ENCODE results near the gene PLP2. TPM values are rescaled to one million over a fixed set of nuclear protein-coding genes. Genes with fewer than 3 reads are reported as not detected.
"Not testable (repeated sequence)": the region's sequence is repeated elsewhere in the genome, so short reads cannot be mapped to it uniquely, and the experiment has no call there.

Gene PLP2
- total RNA-seq: 139 TPM
- polyA plus RNA-seq (ENCODE audit: insufficient read depth, low read depth, low replicate concordance): 58.6 TPM
- long read RNA-seq, donor 1, transcript PLP2-202 (5 exons, 1,079 nt): major isoform, 10 of 18 reads
- long read RNA-seq, donor 1, partial matches to known transcripts: 7 of 18 reads
- long read RNA-seq, donor 1, other reads (novel, unspliced or antisense): 0 of 18 reads
- long read RNA-seq, donor 2, transcript PLP2-202 (5 exons, 1,079 nt): major isoform, 17 of 28 reads
- long read RNA-seq, donor 2, partial matches to known transcripts: 10 of 28 reads
- long read RNA-seq, donor 2, other reads (novel, unspliced or antisense): 0 of 28 reads
- long read RNA-seq, donor 3, transcript PLP2-202 (5 exons, 1,079 nt): major isoform, 22 of 29 reads
- long read RNA-seq, donor 3, partial matches to known transcripts: 7 of 29 reads
- long read RNA-seq, donor 3, other reads (novel, unspliced or antisense): 0 of 29 reads
- long read RNA-seq, donor 4, transcript PLP2-202 (5 exons, 1,079 nt): major isoform, 9 of 9 reads
- long read RNA-seq, donor 4, partial matches to known transcripts: 0 of 9 reads
- long read RNA-seq, donor 4, other reads (novel, unspliced or antisense): 0 of 9 reads
- long read RNA-seq, donor 5, partial matches to known transcripts: 0 of 1 reads
- long read RNA-seq, donor 5, other reads (novel, unspliced or antisense): 0 of 1 reads
- long read RNA-seq, donor 6, transcript PLP2-202 (5 exons, 1,079 nt): major isoform, 23 of 23 reads
- long read RNA-seq, donor 6, partial matches to known transcripts: 0 of 23 reads
- long read RNA-seq, donor 6, other reads (novel, unspliced or antisense): 0 of 23 reads
- long read RNA-seq, donor 7, transcript PLP2-202 (5 exons, 1,079 nt): major isoform, 27 of 76 reads
- long read RNA-seq, donor 7, partial matches to known transcripts: 49 of 76 reads
- long read RNA-seq, donor 7, other reads (novel, unspliced or antisense): 0 of 76 reads
- long read RNA-seq, donor 8, transcript PLP2-202 (5 exons, 1,079 nt): major isoform, 21 of 32 reads
- long read RNA-seq, donor 8, partial matches to known transcripts: 11 of 32 reads
- long read RNA-seq, donor 8, other reads (novel, unspliced or antisense): 0 of 32 reads
- long read RNA-seq, donor 9, transcript PLP2-202 (5 exons, 1,079 nt): major isoform, 7 of 7 reads
- long read RNA-seq, donor 9, partial matches to known transcripts: 0 of 7 reads
- long read RNA-seq, donor 9, other reads (novel, unspliced or antisense): 0 of 7 reads
- long read RNA-seq, donor 10, transcript PLP2-202 (5 exons, 1,079 nt): major isoform, 18 of 18 reads
- long read RNA-seq, donor 10, partial matches to known transcripts: 0 of 18 reads
- long read RNA-seq, donor 10, other reads (novel, unspliced or antisense): 0 of 18 reads

DNA sequence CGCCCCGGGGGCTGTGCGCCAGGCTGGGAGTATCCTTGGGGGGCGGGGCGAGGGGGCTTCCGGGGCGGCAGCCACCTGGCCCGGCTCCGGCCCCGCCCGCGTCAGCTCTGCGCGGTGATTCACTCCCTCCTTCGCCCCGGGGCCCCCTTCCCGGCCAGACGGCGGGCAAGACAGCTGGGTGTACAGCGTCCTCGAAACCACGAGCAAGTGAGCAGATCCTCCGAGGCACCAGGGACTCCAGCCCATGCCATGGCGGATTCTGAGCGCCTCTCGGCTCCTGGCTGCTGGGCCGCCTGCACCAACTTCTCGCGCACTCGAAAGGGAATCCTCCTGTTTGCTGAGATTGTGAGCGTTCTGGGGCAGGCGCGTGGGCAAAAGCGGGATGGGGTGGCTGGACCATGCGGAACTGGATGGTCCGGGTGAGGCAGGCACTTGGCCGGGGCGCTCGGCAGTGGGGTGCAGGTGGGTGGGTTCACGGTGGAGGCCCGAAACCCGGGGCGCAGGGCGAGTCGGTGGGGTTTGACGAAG is at the start of gene PLP2:
PLP2 (plus strand) TSS at position 147 of the 528 bp plus-strand sequence; CDS start at position 250, 103 bp downstream.
- Histone ChIP-seq H3K4me3 (ENCODE audit: low read length in 3 of 3) (peak within 1 kb of the TSS; percentile 36 to 60 (median 59)), H3K4me1 (ENCODE audit: control insufficient read depth in 2 of 3, insufficient read depth in 2 of 3, low read depth in 1 of 3, low read length in 3 of 3) (peaks cover 0 to 2% (median 0%) of the 10 kb centered on the region in 3 donors), H3K9ac (ENCODE audit: low read length in 3 of 3) (peak within 1 kb of the TSS in 2 of 3 donors; percentile 41 to 59), H3K27ac (ENCODE audit: low read depth in 2 of 2, low read length in 2 of 2) (peak within 1 kb of the TSS; percentile 32 to 33), H3K36me3 (ENCODE audit: control insufficient read depth in 2 of 3, insufficient read depth in 3 of 3, low read length in 3 of 3) (no peaks in the 10 kb centered on the region), H3K27me3 (ENCODE audit: control insufficient read depth, insufficient read depth, low read length) (no peaks in the 10 kb centered on the region), H3K9me3 (ENCODE audit: control insufficient read depth in 2 of 3, insufficient read depth in 1 of 3, low read length in 3 of 3) (no peaks in the 10 kb centered on the region)
- FAIRE-seq: no peak
- intact Hi-C loops (cut with DNase I): no loop called here
- DNase-seq: peak in 4 of 5 donors; percentile 14 to 86 (median 30)
- TF ChIP-seq CTCF (IDR thresholded peaks at IDR 0.05; ENCODE audit: borderline replicate concordance, extremely low read depth, insufficient read depth): no peak

- H3K27me3 ChIP-seq (ENCODE audit: control insufficient read depth, insufficient read depth, low read length): no peaks in the 10 kb centered on the region
- no peak overlapping the region for H3K27ac ChIP-seq (ENCODE audit: low read depth in 2 of 2, low read length in 2 of 2)
- intact Hi-C loops (cut with DNase I): no loop called here
- no peak for FAIRE-seq
- H3K4me1 ChIP-seq (ENCODE audit: control insufficient read depth in 2 of 3, insufficient read depth in 2 of 3, low read depth in 1 of 3, low read length in 3 of 3): peaks cover 0 to 5% (median 4%) of the 10 kb centered on the region in 3 donors
- H3K36me3 ChIP-seq (ENCODE audit: control insufficient read depth in 2 of 3, insufficient read depth in 3 of 3, low read length in 3 of 3): peaks cover 0 to 7% (median 0%) of the 10 kb centered on the region in 3 donors
- peak overlapping the region in 2 of 3 donors; percentile 84 to 86 for H3K4me3 ChIP-seq (ENCODE audit: low read length in 3 of 3)
- no peak for TF ChIP-seq CTCF (IDR thresholded peaks at IDR 0.05; ENCODE audit: borderline replicate concordance, extremely low read depth, insufficient read depth)
- H3K9me3 ChIP-seq (ENCODE audit: control insufficient read depth in 2 of 3, insufficient read depth in 1 of 3, low read length in 3 of 3): no peaks in the 10 kb centered on the region
- H3K9ac ChIP-seq (ENCODE audit: low read length in 3 of 3): peak overlapping the region in 1 of 3 donors; percentile 78
- DNase-seq: no peak
Measured at GRCh38 chrX:49122499-49122898, 49.2 kb upstream of the PLP2 start.

DNA sequence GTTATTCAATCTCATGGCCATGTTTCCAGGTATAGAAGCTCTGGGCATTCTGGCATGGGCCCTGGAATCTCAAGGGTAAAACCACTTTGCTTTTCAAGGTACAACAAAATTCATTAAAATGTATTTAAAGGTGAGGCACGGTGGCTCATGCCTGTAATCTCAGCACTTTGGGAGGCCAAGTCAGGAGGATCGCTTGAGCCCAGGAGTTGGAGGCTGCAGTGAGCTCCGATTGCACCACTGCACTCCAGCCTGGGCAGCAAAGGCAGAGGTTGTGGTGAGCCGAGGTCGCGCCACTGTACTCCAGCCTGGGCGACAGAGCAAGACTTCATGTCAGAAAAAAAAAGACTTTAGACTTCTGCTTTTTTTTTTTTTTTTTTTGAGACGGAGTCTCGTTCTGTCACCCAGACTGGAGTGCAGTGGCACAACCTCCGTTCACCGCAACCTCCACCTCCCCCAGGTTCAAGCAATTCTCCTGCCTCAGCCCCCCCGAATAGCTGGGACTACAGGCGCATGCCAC is 43.9 kb upstream of the PLP2 start:
- FAIRE-seq; H3K27ac ChIP-seq (ENCODE audit: low read depth in 2 of 2, low read length in 2 of 2); H3K9ac ChIP-seq (ENCODE audit: low read length in 3 of 3); intact Hi-C loops (cut with DNase I); H3K27me3 ChIP-seq (ENCODE audit: control insufficient read depth, insufficient read depth, low read length); H3K4me3 ChIP-seq (ENCODE audit: low read length in 3 of 3); H3K36me3 ChIP-seq (ENCODE audit: control insufficient read depth in 2 of 3, insufficient read depth in 3 of 3, low read length in 3 of 3); H3K9me3 ChIP-seq (ENCODE audit: control insufficient read depth in 2 of 3, insufficient read depth in 1 of 3, low read length in 3 of 3); H3K4me1 ChIP-seq (ENCODE audit: control insufficient read depth in 2 of 3, insufficient read depth in 2 of 3, low read depth in 1 of 3, low read length in 3 of 3); DNase-seq: not testable (repeated sequence)

Data from kidney (tissue), 22 donors.